Progenitor cell of endocrine pancreas (in vitro differentiated cells): ENCODE results near the gene KRT24. TPM values are rescaled to one million over a fixed set of nuclear protein-coding genes. Genes with fewer than 3 reads are reported as not detected.

ENCODE experiments used
- DNase-seq: peaks from one replicate; pipeline ENCODE4 v3.0.0; 2021; ENCODE audit warnings: low spot score; ENCODE audit not compliant: unreplicated experiment
- H3K27ac Mint-ChIP-seq: 2 replicates; pipeline ENCODE4 v1.8.0; 2021; ENCODE audit warnings: mild to moderate bottlenecking, moderate library complexity, mixed read lengths
- H3K27me3 Mint-ChIP-seq: 2 replicates; pipeline ENCODE4 v1.8.0; 2021; ENCODE audit warnings: mixed read lengths
- H3K36me3 Mint-ChIP-seq: 2 replicates; pipeline ENCODE4 v1.8.0; 2022; ENCODE audit warnings: mixed read lengths; ENCODE audit not compliant: insufficient read depth
- H3K4me1 Mint-ChIP-seq: 2 replicates; pipeline ENCODE4 v1.8.0; 2021; ENCODE audit warnings: low read depth, mixed read lengths
- H3K4me3 Mint-ChIP-seq: 2 replicates; pipeline ENCODE4 v1.8.0; 2021; ENCODE audit warnings: low read depth, mild to moderate bottlenecking, moderate library complexity, mixed read lengths
- H3K9me3 Mint-ChIP-seq: 2 replicates; pipeline ENCODE4 v1.8.0; 2021; ENCODE audit warnings: low read depth, mixed read lengths
- CTCF ChIP-seq: fragments of 200-600 bp; sonication (generic); IDR thresholded peaks from one replicate; pipeline ENCODE4 v1.5.0; 2021; ENCODE audit warnings: antibody characterized with exemption, mild to moderate bottlenecking; ENCODE audit not compliant: unreplicated experiment
- total RNA-seq: library from RNA; stranded (reverse); gene quantifications from 2 replicates; pipeline ENCODE4 v1.2.1, GENCODE V29; 2021

Gene KRT24
- total RNA-seq, 1 donor from 2014 or later = not detected

GRCh38 chr17:40672654-40673053, 30.9 kb downstream of the KRT24 start:
- Mint-ChIP-seq H3K4me3 (no peak overlapping the region), H3K27ac (no peak overlapping the region), H3K9me3 (no peaks in the 10 kb centered on the region), H3K4me1 (no peaks in the 10 kb centered on the region), H3K27me3 (peaks cover 10% of the 10 kb centered on the region), H3K36me3 (no peaks in the 10 kb centered on the region)
- no peak for TF ChIP-seq CTCF
- no peak for DNase-seq

- Mint-ChIP-seq H3K36me3 (no peaks in the 10 kb centered on the region), H3K27me3 (peaks cover 7% of the 10 kb centered on the region), H3K4me3 (no peak overlapping the region), H3K9me3 (no peaks in the 10 kb centered on the region), H3K4me1 (peaks cover 5% of the 10 kb centered on the region), H3K27ac (peak overlapping the region; percentile 41)
- TF ChIP-seq CTCF = no peak
- no peak for DNase-seq
Measured at GRCh38 chr17:40671282-40671681, 32.3 kb downstream of the KRT24 start.

GRCh38 chr17:40666331-40666730, 37.2 kb downstream of the KRT24 start:
- peaks cover 13% of the 10 kb centered on the region for H3K27me3 Mint-ChIP-seq
- peaks cover 16% of the 10 kb centered on the region for H3K4me1 Mint-ChIP-seq
- H3K4me3 Mint-ChIP-seq = peak overlapping the region; percentile 22
- H3K36me3 Mint-ChIP-seq = no peaks in the 10 kb centered on the region
- no peaks in the 10 kb centered on the region for H3K9me3 Mint-ChIP-seq
- H3K27ac Mint-ChIP-seq = peak overlapping the region; percentile 62
- no peak for TF ChIP-seq CTCF
- DNase-seq = no peak

DNA sequence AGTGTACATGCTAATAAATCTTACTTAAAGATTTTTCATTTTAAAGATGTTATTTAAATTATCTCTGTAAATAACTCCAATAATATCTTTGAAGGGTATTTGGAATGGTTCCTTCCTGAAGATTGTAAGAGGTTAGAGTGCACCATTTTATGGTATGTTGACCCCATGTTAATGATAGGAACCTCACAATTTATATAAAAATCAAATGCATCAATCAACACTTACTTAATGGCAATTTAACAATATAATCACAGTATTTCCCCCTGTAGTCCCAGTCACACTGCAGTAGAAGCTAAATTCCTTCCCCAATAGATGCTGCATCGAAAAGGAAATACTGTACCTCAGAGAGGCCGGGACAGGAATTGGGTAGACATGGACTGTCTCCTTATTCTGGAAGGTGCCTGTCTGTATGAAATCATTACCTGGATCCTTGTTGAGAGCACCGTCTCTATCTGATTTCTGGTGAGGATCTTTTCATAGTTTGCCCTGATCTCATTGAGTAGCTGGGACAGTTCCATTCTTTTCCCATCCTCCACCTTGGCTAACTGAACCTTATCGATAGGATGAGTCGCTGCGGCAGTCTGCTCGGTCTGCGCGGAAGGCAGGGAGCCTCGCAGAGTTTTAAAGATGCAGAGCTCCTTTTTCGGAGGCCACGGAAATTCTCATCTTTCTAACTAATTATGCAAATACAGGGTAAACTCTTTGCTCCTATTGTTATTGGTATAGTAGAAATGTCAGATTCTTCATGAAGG, 38.8 kb downstream of the KRT24 start, which contains the start of gene KRT222:
TSS of gene KRT222 (minus strand) at position 596 of the 752 bp plus-strand sequence. CDS start at position 518, 78 bp downstream.
- no peak for TF ChIP-seq CTCF
- no peaks in the 10 kb centered on the region for H3K9me3 Mint-ChIP-seq
- no peaks in the 10 kb centered on the region for H3K36me3 Mint-ChIP-seq
- no peak for DNase-seq
- H3K27me3 Mint-ChIP-seq = peaks cover 13% of the 10 kb centered on the region
- peak within 1 kb of the TSS; percentile 62 for H3K27ac Mint-ChIP-seq
- H3K4me1 Mint-ChIP-seq = peaks cover 16% of the 10 kb centered on the region
- peak within 1 kb of the TSS; percentile 65 for H3K4me3 Mint-ChIP-seq

DNA sequence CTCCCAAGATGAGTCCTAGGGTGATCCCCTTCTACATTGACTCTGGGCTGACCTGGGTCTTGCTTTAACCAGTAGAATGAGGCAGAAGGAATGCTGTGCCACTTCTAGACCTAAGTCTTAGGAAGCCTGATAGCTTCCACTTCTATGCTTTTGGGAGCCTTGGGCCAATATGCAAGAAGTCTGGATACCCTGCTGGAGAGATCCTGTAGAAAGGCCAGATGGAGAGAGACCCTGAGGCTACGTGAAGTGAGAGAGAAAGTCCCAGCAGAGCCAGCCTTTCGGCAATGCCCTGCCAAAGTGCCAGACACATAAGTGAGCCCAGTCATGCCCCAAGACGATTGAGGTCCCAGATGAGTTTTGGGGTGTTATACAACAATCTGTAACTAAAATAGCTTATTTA, 40.3 kb downstream of the KRT24 start:
- peaks cover 16% of the 10 kb centered on the region for H3K4me1 Mint-ChIP-seq
- DNase-seq = no peak
- no peak overlapping the region for H3K27ac Mint-ChIP-seq
- TF ChIP-seq CTCF = no peak
- no peak overlapping the region for H3K4me3 Mint-ChIP-seq
- no peaks in the 10 kb centered on the region for H3K9me3 Mint-ChIP-seq
- no peaks in the 10 kb centered on the region for H3K36me3 Mint-ChIP-seq
- peaks cover 13% of the 10 kb centered on the region for H3K27me3 Mint-ChIP-seq
